IMR-90 (cell line): ENCODE data around the gene KIFC3. TPM values are rescaled to one million over a fixed set of nuclear protein-coding genes. Genes with fewer than 3 reads are reported as not detected.

ENCODE experiments used
- ATAC-seq: fragments of 200-7000 bp; cut with Tn5 transposase; 2 replicates; pipeline ENCODE4 v1.9.1; 2020; ENCODE audit warnings: low read depth, mild to moderate bottlenecking, moderate library complexity
- BruUV-seq: library from RNA; stranded (reverse); fragments of 400-500 nt; replicated peaks from 2 replicates; lab custom pipeline; 2021; lab: Mats Ljungman, UMichigan
- CTCF ChIA-PET: fragments of 300-600 bp; formaldehyde crosslinking; extraction: SDS; loops from one replicate; lab custom pipeline; 2021; ENCODE audit warnings: antibody characterized with exemption; lab: Yijun Ruan, JAX
- POLR2A ChIA-PET: fragments of 300-600 bp; sonication (Branson Sonifier 250); formaldehyde crosslinking; loops from one replicate; lab custom pipeline; 2022; ENCODE audit warnings: antibody characterized with exemption; ENCODE audit not compliant: unreplicated experiment; lab: Charles Lee
- DNase-seq: peaks from one replicate; pipeline ENCODE4 v3.0.0; 2013
- H2AFZ ChIP-seq: replicated peaks from 2 replicates; pipeline ENCODE3; 2013; ENCODE audit warnings: low read length, mild to moderate bottlenecking; ENCODE audit not compliant: poor library complexity
- H2AK5ac ChIP-seq: 2 replicates; pipeline ENCODE4 v1.6.1; 2013; ENCODE audit warnings: low read depth, low read length, inconsistent platforms
- H2AK9ac ChIP-seq: replicated peaks from 2 replicates; pipeline ENCODE3; 2013; ENCODE audit warnings: mild to moderate bottlenecking, low read depth, low read length, moderate library complexity; ENCODE audit not compliant: poor library complexity
- H2BK120ac ChIP-seq: 2 replicates; pipeline ENCODE4 v1.6.1; 2013; ENCODE audit warnings: low read depth, low read length, inconsistent platforms
- H2BK15ac ChIP-seq: 3 replicates; pipeline ENCODE4 v1.6.1; 2013; ENCODE audit warnings: low read depth, low read length, inconsistent platforms
- H2BK20ac ChIP-seq: 2 replicates; pipeline ENCODE4 v1.6.1; 2013; ENCODE audit warnings: low read depth, mild to moderate bottlenecking, inconsistent platforms, low read length, moderate library complexity
- H2BK5ac ChIP-seq: 2 replicates; pipeline ENCODE4 v1.6.1; 2013; ENCODE audit warnings: mild to moderate bottlenecking, low read depth, low read length, inconsistent platforms; ENCODE audit not compliant: poor library complexity, severe bottlenecking
- H3K14ac ChIP-seq: replicated peaks from 2 replicates; pipeline ENCODE4 v1.6.1; 2013; ENCODE audit warnings: low read depth, low read length, inconsistent platforms
- H3K18ac ChIP-seq: 2 replicates; pipeline ENCODE4 v1.6.1; 2013; ENCODE audit warnings: low read depth, low read length, control low read depth
- H3K23ac ChIP-seq: 2 replicates; pipeline ENCODE4 v1.6.1; 2013; ENCODE audit warnings: low read depth, low read length, inconsistent platforms
- H3K27ac ChIP-seq: 2 replicates; pipeline ENCODE4 v1.5.1; 2013; ENCODE audit warnings: mild to moderate bottlenecking, control low read depth, low read length; ENCODE audit not compliant: insufficient read depth
- H3K27me3 ChIP-seq: 2 replicates; pipeline ENCODE4 v1.6.1; 2013; ENCODE audit warnings: low read length; ENCODE audit not compliant: control insufficient read depth, insufficient read depth
- H3K36me3 ChIP-seq: 2 replicates; pipeline ENCODE4 v1.6.1; 2013; ENCODE audit warnings: low read length, mixed read lengths; ENCODE audit not compliant: control insufficient read depth, insufficient read depth
- H3K4ac ChIP-seq: 2 replicates; pipeline ENCODE4 v1.6.1; 2013; ENCODE audit warnings: low read depth, low read length, inconsistent platforms
- H3K4me1 ChIP-seq: 2 replicates; pipeline ENCODE4 v1.6.1; 2013; ENCODE audit warnings: low read length, mixed read lengths; ENCODE audit not compliant: control insufficient read depth, insufficient read depth
- H3K4me2 ChIP-seq: 2 replicates; pipeline ENCODE4 v1.6.1; 2013; ENCODE audit warnings: low read depth, mild to moderate bottlenecking, control low read depth, low read length, moderate library complexity
- H3K4me3 ChIP-seq: 2 replicates; pipeline ENCODE4 v1.5.1; 2013; ENCODE audit warnings: low read depth, mild to moderate bottlenecking, control low read depth, low read length, moderate library complexity; ENCODE audit not compliant: insufficient read depth
- H3K56ac ChIP-seq: 2 replicates; pipeline ENCODE4 v1.6.1; 2013; ENCODE audit warnings: low read length, inconsistent platforms; ENCODE audit not compliant: insufficient read depth; ENCODE audit errors: extremely low read depth
- H3K79me1 ChIP-seq, 2 experiments: 2 replicates each; pipeline ENCODE4 v1.6.1; 2013; ENCODE audit warnings: low read length in 2 of 2, inconsistent platforms in 1 of 2, low read depth in 1 of 2
- H3K9ac ChIP-seq: 2 replicates; pipeline ENCODE4 v1.6.1; 2013; ENCODE audit warnings: low read depth, low read length, control low read depth
- H3K9me1 ChIP-seq: 2 replicates; pipeline ENCODE4 v1.6.1; 2013; ENCODE audit warnings: low read length, inconsistent platforms; ENCODE audit not compliant: insufficient read depth
- H3K9me3 ChIP-seq: 2 replicates; pipeline ENCODE4 v1.6.1; 2013; ENCODE audit warnings: low read length; ENCODE audit not compliant: control insufficient read depth, insufficient read depth
- H4K20me1 ChIP-seq: 2 replicates; pipeline ENCODE4 v1.6.1; 2013; ENCODE audit warnings: low read length, inconsistent platforms; ENCODE audit not compliant: insufficient read depth
- H4K5ac ChIP-seq: 2 replicates; pipeline ENCODE4 v1.6.1; 2013; ENCODE audit warnings: mild to moderate bottlenecking, low read depth, low read length, control low read depth
- H4K8ac ChIP-seq, 2 experiments: 2 replicates each; pipeline ENCODE4 v1.6.1; 2013; ENCODE audit warnings: low read depth in 2 of 2, low read length in 2 of 2, control low read depth in 1 of 2, inconsistent platforms in 1 of 2
- H4K91ac ChIP-seq: 2 replicates; pipeline ENCODE4 v1.6.1; 2013; ENCODE audit warnings: low read depth, low read length, inconsistent platforms; ENCODE audit not compliant: insufficient read depth
- BHLHE40 ChIP-seq: fragments of 150-350 bp; IDR thresholded peaks from 2 replicates; pipeline ENCODE4 v1.6.1; 2016; ENCODE audit warnings: mild to moderate bottlenecking, low read depth, low read length
- CEBPB ChIP-seq: IDR thresholded peaks from 2 replicates; pipeline ENCODE4 v1.6.1; 2012; ENCODE audit warnings: low read depth, low read length, improper control_type of control experiment
- CHD1 ChIP-seq: IDR thresholded peaks from 2 replicates; pipeline ENCODE4 v1.6.1; 2012; ENCODE audit warnings: low read depth, low read length, improper control_type of control experiment
- FOS ChIP-seq: fragments of 150-350 bp; IDR thresholded peaks from 2 replicates; pipeline ENCODE4 v1.6.1; 2016; ENCODE audit warnings: low read depth, low read length
- MAFK ChIP-seq: IDR thresholded peaks from 2 replicates; pipeline ENCODE4 v1.6.1; 2012; ENCODE audit warnings: low read depth, low read length, improper control_type of control experiment
- MAZ ChIP-seq: IDR thresholded peaks from 2 replicates; pipeline ENCODE4 v1.6.1; 2012; ENCODE audit warnings: low read depth, mild to moderate bottlenecking, low read length, improper control_type of control experiment, moderate library complexity, borderline replicate concordance
- MXI1 ChIP-seq: IDR thresholded peaks from 2 replicates; pipeline ENCODE4 v1.6.1; 2012; ENCODE audit warnings: low read depth, mild to moderate bottlenecking, low read length, moderate library complexity, borderline replicate concordance
- NFE2L2 ChIP-seq: fragments of 150-350 bp; IDR thresholded peaks from 2 replicates; pipeline ENCODE4 v1.6.1; 2016; ENCODE audit warnings: low read depth, mild to moderate bottlenecking, low read length
- RCOR1 ChIP-seq: IDR thresholded peaks from 2 replicates; pipeline ENCODE4 v1.6.1; 2012; ENCODE audit warnings: mild to moderate bottlenecking, low read length, improper control_type of control experiment; ENCODE audit not compliant: insufficient replicate concordance
- RFX5 ChIP-seq: IDR thresholded peaks from 2 replicates; pipeline ENCODE4 v1.8.0; 2012; ENCODE audit warnings: low read depth, mild to moderate bottlenecking, low read length, moderate library complexity
- SMC3 ChIP-seq: fragments of 150-350 bp; IDR thresholded peaks from 2 replicates; pipeline ENCODE4 v1.6.1; 2016; ENCODE audit warnings: low read depth, mild to moderate bottlenecking, antibody characterized with exemption, low read length, moderate library complexity
- WGBS, 2 experiments: methylation state at CpG; one replicate each; pipeline versions ENCODE4 v1.1.5 to v1.1.7; 2013; ENCODE audit warnings: missing lambda C conversion rate in 2 of 2; ENCODE audit not compliant: insufficient read length in 1 of 2; ENCODE audit errors: extremely low coverage in 2 of 2; 5-methylcytosine and 5-hydroxymethylcytosine counted together
- dilution Hi-C: fragments of 300-500 bp; cut with HindIII; formaldehyde crosslinking; loops from one replicate; pipeline ENCODE4 v1.14.3; 2018; ENCODE audit warnings: low sequenced_read_pairs; ENCODE audit not compliant: unreplicated experiment
- in situ Hi-C: fragments of 300-500 bp; cut with MboI; formaldehyde crosslinking; loops from 3 replicates; pipeline ENCODE4 v1.14.3; 2019; ENCODE audit warnings: low sequenced_read_pairs, inconsistent platforms, mixed read lengths
- intact Hi-C: fragments of 100-400 bp; cut with micrococcal nuclease; formaldehyde crosslinking; loops from 2 replicates; pipeline ENCODE4 v1.10.0; 2022
- polyA plus RNA-seq, 3 experiments: library from polyadenylated mRNA; depleted of rRNA; stranded (reverse); fragments of >200 nt; gene quantifications; 2 replicates each; pipeline ENCODE4 v1.2.3, GENCODE V29; 2012; ENCODE audit warnings: low replicate concordance in 1 of 3
- total RNA-seq: library from RNA; depleted of rRNA; stranded (reverse); fragments of >200 nt; gene quantifications from 2 replicates; pipeline ENCODE4 v1.2.3, GENCODE V29; 2012
- TF ChIP-seq, protein P1 (sequence below): fragments of 150-350 bp; IDR thresholded peaks from 2 replicates; pipeline ENCODE4 v1.6.1; 2016; ENCODE audit warnings: low read depth, mild to moderate bottlenecking, low read length, moderate library complexity, borderline replicate concordance
- TF ChIP-seq, protein P2 (sequence below): conservative IDR thresholded peaks from 2 replicates; pipeline ENCODE4 v1.5.1; 2012; ENCODE audit warnings: mild to moderate bottlenecking, low read depth, low read length, improper control_type of control experiment

The KIFC3 gene
- total and polyA plus RNA-seq, 2 of the 4 experiments (the other 2 are of a cell fraction) = 48.6 to 62.5 TPM

DNA sequence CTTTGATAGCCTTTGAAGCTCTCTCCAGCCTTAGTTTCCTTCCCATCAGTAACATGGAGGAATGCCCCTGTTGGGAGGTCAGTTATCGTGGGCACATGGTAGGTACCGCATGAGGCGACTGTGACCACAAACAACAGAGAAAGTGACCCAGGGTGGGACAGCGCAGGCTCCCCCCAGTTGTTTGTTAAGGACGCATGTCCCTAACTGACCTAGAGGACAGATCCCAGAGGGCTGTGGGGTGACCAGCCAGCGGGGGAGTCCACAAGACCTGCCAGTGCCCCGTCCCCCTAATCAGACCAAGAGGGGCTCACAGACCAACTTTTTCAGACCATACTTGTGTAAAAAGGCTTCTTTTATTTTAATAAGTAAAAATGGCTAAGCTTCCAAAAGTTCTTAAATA, 44.4 kb downstream of the KIFC3 start (continued):
- TF ChIP-seq, protein P1, sequence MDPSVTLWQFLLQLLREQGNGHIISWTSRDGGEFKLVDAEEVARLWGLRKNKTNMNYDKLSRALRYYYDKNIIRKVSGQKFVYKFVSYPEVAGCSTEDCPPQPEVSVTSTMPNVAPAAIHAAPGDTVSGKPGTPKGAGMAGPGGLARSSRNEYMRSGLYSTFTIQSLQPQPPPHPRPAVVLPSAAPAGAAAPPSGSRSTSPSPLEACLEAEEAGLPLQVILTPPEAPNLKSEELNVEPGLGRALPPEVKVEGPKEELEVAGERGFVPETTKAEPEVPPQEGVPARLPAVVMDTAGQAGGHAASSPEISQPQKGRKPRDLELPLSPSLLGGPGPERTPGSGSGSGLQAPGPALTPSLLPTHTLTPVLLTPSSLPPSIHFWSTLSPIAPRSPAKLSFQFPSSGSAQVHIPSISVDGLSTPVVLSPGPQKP = no peak
- TF ChIP-seq MAZ = no peak
- TF ChIP-seq BHLHE40 = no peak
- no peak for TF ChIP-seq RCOR1

DNA sequence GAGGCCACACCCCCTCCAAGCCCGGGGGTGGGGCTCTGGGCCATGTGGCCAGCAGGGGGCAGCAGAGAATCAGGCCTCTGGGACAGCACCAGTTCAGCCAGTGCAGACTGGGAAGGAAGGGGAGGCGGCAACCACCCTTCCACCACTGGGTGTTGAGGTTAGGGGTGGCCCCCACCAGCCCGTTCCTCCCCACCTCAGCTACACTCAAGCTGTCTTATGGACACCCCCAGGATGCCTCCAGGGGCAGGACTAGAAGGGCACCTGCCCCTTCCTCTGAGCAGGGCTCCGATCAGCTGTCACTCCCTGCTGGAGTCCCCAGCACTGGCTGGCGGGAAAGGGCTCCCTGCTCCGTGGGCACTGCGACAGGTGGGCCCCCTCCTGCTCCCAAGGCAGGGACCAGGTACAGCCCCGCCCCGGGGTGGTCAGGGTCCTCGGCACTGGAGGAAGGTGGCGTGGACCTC, 44.9 kb downstream of the KIFC3 start:
- H3K4me2 ChIP-seq = no peak overlapping the region
- no peak overlapping the region for H3K27ac ChIP-seq
- ATAC-seq (peak; percentile 99), DNase-seq (peak; percentile 69)
- H4K5ac ChIP-seq = no peak overlapping the region
- H3K56ac ChIP-seq = no peak overlapping the region
- H3K4ac ChIP-seq = no peak overlapping the region
- intact Hi-C loops (loop anchor here (1.0 kb wide), 3 partner anchors 106 to 244 kb away; partner anchors contain the start of gene USB1), dilution Hi-C loops (no loop called here), in situ Hi-C loops (loop anchor here (10.0 kb wide), 2 partner anchors 107 to 247 kb away; partner anchors contain the start of genes USB1 and ZNF319)
- no peak overlapping the region for H3K14ac ChIP-seq
- H4K91ac ChIP-seq = no peak overlapping the region
- WGBS, 2 experiments = no CpG with 5 or more reads among the region's 11 CpGs
- H2AK5ac ChIP-seq = no peak overlapping the region
- H3K9ac ChIP-seq = no peak overlapping the region
- H3K23ac ChIP-seq = no peak overlapping the region
- no peak overlapping the region for H4K8ac ChIP-seq
- H2AFZ ChIP-seq = no peak overlapping the region
- H3K4me3 ChIP-seq = no peak overlapping the region
- ChIA-PET CTCF (interaction anchor here (0.6 to 2.3 kb wide), 4 partner anchors 22 to 106 kb away, joined by 3 to 12 read pairs (median 3); partner anchors contain the start of gene KATNB1), POLR2A (no interaction called here)
- no peak overlapping the region for H2BK120ac ChIP-seq
- BruUV-seq = no TSS peak
- H2BK20ac ChIP-seq = no peak overlapping the region
- H4K20me1 ChIP-seq = no peaks in the 10 kb centered on the region; the same call in 1 of the 2 replicates
- H2AK9ac ChIP-seq = peak overlapping the region; percentile 77
- H3K4me1 ChIP-seq = 0 out of 2 replicates have a peak, but pooled peaks cover 2% of the 10 kb centered on the region
- H3K18ac ChIP-seq = no peak overlapping the region
- peaks cover 53% of the 10 kb centered on the region for H3K36me3 ChIP-seq
- no peaks in the 10 kb centered on the region for H3K9me1 ChIP-seq
- no peak overlapping the region for H2BK15ac ChIP-seq
- no peak overlapping the region for H2BK5ac ChIP-seq
- no peaks in the 10 kb centered on the region for H3K27me3 ChIP-seq
- no peaks in the 10 kb centered on the region for H3K9me3 ChIP-seq
- no peaks in the 10 kb centered on the region for H3K79me1 ChIP-seq
- TF ChIP-seq NFE2L2 (no peak), CHD1 (no peak), FOS (no peak), RFX5 (no peak), MXI1 (0 out of 2 replicates have a peak, but pooled peaks have one; percentile 51), SMC3 (peak; percentile 93), MAFK (no peak), CEBPB (no peak)
- TF ChIP-seq, protein P1 = no peak
- TF ChIP-seq, protein P2, sequence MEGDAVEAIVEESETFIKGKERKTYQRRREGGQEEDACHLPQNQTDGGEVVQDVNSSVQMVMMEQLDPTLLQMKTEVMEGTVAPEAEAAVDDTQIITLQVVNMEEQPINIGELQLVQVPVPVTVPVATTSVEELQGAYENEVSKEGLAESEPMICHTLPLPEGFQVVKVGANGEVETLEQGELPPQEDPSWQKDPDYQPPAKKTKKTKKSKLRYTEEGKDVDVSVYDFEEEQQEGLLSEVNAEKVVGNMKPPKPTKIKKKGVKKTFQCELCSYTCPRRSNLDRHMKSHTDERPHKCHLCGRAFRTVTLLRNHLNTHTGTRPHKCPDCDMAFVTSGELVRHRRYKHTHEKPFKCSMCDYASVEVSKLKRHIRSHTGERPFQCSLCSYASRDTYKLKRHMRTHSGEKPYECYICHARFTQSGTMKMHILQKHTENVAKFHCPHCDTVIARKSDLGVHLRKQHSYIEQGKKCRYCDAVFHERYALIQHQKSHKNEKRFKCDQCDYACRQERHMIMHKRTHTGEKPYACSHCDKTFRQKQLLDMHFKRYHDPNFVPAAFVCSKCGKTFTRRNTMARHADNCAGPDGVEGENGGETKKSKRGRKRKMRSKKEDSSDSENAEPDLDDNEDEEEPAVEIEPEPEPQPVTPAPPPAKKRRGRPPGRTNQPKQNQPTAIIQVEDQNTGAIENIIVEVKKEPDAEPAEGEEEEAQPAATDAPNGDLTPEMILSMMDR = peak; percentile 97
